GM19328 (cell line): ENCODE data around the gene AKAP8.
"Not testable (repeated sequence)": the region's sequence is repeated elsewhere in the genome, so short reads cannot be mapped to it uniquely, and the experiment has no call there.

ENCODE experiments used
- ATAC-seq: cut with Tn5 transposase; IDR thresholded peaks from one replicate; pipeline ENCODE4 v1.9.1; 2021; ENCODE audit warnings: mild to moderate bottlenecking, moderate library complexity; ENCODE audit not compliant: unreplicated experiment

Gene AKAP8

DNA sequence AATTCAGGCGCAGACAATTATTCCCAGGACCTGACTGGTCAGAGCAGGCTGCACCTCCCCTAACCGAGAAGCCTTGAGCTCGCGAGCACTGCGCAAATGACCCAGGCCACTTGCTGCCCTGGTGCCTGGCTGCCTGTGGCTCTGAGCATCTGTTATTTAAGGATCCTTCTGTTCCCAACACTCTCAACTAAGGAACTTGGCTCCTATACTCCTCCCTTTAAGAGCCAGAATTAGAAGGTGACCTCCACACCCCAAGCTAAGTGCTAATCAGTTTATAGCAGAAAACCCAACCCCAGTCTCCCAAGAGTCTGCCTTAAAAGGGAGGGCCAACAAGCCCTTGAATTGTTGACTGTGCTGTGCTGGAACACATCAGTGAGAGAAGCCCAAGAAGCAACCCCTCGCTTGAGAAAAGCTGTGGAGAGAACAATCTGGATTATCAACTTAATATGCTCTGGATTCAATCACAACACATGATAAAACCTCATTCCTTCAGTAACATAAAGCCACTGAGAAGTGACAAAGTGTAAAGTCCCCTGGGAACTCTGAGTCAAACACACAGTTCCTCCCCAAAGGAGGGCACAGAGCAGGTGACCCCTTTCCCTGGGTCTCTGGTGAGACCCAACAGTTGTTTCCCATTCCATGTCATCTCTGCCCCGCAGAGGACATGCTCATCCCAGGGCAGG lies 24.7 kb upstream of the AKAP8 start:
- no peak for ATAC-seq

DNA sequence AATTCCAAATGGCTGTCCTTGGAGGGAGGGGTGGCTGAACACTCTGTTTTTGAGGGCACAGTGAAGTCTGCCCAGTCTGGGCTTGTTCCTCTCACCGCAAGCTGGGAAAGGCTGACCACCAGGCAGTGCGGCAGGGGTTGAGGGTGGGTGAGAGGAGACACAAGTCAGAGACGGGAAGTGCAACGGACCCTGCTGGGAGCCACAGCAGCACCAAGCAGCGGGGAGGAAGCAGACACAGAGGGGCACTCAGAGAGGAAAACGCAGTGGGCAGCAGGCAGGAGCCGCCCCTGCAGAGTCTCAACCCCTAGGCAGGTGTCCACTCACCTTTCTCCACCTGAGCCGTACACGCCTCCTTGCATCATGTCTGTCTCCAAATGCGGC lies 23.6 kb upstream of the AKAP8 start:
- no peak for ATAC-seq

DNA sequence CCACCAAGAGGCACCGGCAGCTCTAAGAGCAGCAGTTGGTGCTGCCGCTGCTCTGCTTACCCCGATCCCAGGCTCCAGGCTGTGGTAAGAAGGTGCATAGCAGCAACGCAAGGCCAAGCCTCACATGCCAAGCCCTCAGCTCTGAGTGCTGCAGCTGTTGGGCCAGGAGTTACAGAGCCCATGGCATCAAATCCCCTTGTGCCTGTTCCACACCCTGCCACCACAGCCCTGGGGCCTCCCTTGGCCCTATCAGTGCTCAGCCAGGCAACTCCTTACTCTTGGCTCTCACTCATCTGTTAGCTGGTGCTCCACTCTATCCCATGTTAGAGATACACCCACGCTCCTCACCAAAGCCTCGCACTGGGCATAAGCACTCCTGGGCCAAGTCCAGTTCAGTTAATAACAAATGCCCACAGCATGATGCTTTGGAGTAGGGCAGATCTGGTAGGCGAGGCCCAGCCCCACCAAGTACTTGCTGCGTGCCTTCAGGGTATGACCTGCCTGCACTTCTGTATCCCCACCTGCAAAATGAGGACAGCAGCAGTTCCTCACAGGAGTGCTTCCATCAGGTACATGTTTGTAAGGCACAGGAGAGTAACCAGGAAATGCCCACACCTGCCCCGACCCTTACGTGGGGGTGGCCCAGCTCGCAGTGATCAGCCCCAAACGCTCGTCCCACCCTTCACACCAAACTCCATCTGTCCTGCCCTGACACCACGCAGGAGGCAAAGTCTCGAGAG lies 23.0 kb upstream of the AKAP8 start:
- ATAC-seq: no peak

DNA sequence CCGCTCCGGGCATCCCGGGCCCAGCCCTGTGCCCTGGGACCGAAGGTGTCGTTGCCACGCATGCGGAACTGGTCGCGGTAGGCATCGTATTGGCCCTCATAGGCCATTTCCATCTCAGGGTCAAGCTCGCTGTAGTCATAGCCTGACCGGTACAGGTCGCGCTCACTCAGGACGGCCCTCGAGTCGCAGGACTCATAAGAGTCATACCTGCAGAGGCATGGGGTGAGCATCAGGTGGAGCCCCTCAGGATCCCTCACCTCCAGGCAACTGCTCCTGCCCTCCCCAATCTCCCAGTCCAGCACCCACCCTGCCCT lies 21.8 kb upstream of the AKAP8 start:
- no peak for ATAC-seq

DNA sequence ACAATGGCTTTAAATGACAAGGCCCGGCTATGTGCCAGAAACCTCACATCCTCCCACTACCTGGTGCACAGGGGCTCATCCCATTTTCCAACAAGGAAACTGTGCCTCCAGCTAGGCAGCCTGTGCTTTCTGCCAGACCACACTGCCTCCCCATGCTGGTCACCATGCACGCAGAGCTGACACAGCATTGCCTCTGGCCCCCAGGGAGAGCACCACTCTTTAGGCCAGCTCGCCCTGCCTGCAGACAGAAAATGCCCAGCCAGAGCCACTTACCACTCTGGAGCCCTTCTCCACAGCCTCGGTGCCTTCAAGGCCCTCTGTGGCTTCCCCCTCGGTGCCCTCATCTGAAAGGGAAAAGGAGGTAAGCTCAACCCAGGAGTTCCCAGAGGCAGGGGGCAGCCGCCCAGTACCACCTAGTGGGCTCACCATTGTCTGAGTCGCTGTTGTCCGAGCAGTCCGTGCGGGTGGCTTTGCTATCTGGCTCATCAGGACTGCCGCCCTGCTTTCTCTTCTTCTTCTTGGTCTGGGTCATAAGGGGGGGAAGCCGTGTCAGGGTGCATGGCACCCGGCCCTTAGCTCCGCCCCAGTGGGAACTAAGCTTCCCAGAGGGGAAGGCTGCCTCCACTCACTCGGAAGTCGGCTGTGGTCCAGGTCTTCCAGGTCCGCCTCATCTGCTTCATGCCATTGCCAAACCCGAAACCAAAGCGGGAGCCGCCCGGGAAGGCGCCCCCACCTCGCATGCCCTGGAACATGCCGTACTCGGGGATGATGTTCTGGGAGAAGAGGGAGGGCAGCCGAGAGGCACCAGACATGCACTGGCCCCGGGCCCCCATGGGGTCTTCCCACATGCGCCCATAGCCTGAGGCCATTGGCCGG lies 21.2 kb upstream of the AKAP8 start:
- ATAC-seq: no peak

DNA sequence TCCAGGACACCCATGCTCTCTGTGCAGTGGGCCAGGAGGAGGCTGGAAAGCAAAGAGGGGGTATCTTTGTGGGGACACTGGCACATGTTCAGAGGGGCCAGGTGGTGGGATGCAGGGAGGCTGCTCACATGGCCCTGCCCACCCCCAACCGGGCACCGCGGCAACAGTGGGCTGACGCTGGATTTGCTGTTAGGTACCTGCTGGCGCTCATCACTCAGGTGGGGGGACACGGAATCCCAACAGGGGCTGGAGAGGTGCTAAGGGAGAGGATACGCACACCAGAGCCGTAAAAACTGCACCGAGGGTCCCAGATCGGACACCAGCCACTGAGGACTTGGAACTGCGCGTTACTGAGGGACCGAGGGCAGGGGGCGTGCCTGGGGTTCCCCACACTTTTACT lies 20.0 kb upstream of the AKAP8 start:
- no peak for ATAC-seq

DNA sequence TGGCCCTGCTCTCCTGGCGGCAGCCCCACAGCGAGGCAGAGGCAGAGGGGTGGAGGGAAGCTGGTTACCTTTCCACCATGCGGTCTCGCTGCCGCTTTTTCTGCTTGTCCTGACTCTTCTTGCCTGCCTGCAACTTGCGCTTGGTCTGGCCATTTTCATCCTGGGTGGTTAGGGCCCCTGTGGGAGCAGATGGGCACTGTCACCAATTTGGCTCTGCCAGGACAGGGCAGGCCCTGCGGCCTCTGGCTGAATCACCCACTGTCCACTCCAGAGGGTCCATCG lies 19.6 kb upstream of the AKAP8 start:
- no peak for ATAC-seq

DNA sequence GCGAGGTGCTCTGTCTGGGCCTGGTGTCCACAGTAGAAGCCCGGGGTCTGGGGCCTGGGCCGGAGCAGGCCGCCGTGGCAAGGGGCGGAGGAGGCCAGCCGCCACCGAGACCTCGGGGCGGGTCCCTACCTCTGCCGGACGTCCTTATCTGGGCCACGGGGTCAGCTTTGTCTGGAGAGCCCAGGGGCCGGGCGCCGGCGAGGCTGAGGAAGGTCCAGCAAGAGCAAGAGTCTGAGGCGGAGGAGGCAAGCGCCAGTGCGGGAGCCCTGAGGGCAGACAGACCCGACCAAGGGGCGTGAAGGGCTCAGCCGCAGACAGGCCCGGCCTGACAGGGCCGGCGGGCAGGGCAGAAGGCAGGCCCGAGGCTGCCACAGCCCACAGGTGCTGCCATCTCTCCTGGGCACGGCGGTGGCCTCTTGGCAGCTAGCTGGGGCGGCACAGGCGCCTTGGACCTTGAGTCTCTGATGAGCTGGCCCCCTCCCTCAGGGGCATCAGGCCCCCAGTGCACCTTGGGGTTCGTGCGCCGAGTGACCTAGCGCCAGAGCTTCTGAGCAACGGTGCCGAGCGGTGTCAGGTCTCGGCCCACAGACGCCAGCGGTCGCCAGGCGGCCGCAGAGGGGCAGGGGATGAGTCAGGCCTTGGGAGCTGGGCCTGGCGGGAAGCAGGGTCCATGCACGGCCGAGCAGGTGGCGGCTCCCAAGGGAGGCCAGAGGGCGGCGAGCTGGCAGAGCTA lies 19.1 kb upstream of the AKAP8 start:
- no peak for ATAC-seq

DNA sequence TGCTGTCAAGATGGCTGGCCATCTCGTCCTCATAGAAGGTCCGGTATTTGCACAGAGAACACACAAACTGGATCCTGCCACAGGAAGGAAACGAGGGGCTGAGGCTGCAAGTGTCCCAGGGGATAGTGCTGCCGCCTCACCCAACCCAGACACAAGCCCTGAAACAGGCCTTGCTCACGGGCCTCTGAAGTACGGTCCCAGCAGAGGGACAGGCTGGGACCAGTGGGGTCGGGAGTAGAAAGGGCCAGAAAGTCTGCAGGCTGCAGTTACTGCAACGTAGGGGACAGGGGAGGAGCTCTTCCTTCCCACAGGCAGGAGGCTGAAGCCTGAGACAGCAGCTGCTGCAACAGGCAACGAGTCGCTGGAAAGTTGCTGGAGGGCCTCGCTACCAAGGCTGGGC lies 18.2 kb upstream of the AKAP8 start:
- no peak for ATAC-seq

DNA sequence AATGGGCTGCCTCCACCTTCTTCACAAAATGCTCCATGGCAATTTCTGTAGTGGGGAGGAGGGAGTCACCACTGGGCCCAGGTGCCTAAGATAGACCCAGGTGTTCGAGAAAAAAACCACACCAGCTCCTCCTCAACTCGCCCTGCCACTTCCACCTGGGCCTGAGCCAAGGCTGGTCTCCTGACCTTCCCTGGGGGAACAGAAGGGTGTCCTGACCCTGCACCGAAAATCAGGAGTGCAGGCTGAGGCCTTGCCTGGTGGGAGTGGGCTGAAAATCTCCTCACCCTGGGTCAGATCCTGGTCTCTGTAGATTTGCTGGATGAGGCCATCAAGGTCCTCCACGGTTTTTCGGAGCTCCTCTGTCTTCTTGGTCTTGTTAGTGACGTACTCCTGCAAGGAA lies 17.6 kb upstream of the AKAP8 start:
- ATAC-seq: no peak

DNA sequence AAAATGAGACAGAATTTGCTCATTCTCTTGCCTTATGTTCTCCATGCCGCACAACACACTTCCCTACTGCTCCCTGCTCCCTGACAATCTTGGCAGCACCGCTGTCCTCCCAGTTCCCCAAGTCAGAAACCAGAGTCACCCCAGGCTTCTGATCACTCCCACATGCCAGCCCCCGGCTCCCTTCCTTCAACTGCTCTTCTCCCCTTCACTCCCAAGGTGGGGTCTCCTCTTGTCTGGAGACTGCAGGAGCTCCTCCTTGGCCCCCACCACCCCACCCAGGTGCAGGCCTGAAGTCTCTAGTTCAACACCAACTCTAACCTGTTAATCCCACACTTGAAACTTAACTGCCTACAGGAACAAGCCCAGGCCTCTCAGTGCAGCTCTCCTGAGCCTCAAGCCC lies 16.8 kb upstream of the AKAP8 start:
- ATAC-seq: no peak

DNA sequence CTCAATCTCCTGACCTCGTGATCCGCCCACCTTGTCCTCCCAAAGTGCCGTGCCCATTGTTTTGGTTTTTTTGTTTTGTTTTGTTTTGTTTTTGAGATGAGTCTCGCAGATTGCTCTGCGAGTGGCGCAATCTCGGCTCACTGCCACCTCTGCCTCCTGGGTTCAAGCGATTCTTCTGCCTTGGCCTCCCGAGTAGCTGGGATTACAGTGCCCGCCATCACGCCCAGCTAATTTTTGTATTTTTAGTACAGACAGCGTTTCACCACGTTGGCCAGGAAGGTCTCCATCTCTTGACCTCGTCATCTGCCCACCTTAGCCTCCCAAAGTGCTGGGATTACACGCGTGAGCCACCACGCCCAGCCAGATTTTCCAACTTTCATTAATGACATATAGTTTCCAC lies 15.7 kb upstream of the AKAP8 start:
- not testable (repeated sequence) for ATAC-seq

DNA sequence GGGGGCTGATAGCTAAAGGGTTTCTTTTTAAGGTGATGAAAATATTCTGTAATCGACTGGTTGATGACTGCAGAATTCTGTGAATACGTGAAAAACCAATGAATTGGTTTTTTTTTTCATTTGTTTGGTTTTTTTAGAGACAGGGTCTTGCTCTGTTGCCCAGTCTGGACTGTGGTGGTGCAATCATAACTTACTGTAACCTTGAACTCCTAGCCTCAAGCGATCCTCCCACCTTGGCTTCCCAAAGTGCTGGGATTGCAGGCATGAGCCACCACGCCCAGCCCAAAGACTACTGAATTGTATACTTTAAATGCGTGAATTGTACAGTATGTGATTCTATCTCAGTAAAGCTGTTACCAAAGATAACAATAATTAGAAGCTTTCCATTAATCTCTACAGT lies 14.8 kb upstream of the AKAP8 start:
- no peak for ATAC-seq

DNA sequence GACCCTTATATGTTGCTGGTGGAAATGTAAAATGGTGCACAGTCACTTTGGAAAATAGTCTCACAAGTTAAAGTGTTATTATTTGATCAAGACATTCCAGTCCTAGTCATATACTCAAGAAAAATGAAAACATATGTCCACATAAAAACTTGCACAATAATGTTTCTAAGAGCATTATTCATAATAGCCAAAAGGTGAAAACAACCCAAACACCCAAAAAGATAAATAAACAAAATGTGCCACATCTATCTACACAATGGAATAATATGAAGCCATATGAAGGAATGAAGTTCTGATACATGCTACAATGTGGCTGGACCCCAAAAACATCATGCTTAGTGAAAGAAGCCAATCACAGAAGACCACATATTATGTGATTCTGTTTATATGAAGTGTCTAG lies 14.4 kb upstream of the AKAP8 start:
- ATAC-seq: no peak

DNA sequence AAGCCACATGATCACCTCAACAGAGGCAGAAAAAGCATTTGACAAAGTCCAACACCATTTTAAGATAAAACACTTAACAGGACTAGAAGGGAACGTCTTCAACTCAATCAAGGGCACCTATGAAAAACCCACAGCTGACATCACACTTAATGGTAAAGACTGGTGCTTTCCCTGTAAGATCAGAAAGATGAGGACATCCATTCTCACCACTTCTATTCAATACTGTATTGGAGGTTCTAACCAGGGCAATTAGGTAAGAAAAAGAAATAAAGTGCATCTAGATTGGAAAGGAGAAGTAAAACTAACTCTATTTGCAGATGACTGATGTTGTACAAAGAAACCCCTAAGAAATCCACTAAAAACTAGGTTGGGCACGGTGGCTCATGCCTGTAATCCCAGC lies 11.2 kb upstream of the AKAP8 start:
- no peak for ATAC-seq

DNA sequence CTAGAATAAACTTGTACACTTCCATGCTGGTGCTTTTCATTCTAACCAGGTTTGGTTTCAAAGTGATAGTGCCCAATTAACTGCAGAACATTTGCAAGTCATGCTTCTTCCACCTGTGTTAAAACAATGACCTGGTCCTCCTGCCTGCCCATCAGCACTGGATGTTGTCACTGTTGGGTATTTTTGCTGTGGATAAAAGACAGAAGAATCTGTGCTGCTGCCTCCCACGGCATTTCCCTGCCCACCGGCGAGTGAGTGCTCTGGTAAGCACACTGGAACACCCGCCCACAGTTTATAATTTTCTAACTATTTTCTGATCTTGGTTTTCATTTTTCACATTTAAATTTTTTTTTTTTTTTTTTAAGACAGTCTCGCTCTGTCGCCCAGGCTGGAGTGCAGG lies 2.3 kb upstream of the AKAP8 start:
- ATAC-seq: no peak

DNA sequence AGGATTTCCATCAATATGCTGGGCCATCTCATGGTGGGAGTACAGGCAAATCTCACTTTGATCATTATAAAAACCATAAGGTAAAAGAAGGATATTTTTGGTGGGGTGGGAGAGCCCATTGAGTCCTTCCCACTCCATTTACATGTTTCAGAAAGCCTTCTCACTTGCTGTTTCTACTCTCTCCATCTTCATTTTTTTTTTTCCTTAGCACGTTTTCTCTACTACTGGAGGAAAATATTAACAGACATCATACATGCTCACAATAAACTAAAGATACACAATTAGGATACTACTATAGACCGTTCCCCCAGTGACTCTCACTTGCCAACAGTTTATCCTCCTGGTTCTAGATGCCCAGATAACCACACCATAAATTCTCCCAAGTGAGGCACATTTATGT lies 1.8 kb upstream of the AKAP8 start:
- ATAC-seq: no peak

DNA sequence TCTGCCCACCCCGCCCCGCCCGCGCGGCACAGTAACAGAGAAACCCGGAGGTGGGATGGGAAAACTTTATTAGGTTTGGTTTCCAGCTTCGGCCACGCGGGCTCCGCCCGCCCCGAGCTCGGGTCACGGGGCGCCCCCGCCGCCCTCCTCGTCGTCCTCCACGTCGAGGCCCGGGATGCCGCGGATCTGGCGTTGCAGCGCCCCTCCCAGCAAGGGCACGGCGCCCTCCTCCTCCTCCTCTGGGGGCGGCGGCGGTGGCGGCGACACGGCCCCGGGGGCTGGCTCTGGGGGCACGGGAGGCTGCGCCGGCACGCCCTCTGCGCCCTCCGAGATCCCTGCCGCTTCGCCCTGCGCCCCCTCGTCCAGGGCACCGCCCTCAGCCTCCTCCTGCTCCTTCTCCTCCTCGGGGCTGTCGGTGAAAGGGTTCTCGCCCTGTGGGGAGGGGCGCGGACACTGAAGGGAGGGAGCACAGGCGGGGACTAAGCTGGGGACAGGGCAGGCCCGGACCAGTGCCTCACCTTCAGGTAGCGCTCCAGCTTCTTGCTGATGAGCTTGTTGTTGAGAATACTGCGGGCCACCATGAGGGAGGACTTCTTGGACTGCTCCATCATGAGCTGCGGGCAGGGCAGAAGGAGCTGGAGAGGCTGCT lies 536 bp upstream of the AKAP8 start:
- ATAC-seq: peak; percentile 32

DNA sequence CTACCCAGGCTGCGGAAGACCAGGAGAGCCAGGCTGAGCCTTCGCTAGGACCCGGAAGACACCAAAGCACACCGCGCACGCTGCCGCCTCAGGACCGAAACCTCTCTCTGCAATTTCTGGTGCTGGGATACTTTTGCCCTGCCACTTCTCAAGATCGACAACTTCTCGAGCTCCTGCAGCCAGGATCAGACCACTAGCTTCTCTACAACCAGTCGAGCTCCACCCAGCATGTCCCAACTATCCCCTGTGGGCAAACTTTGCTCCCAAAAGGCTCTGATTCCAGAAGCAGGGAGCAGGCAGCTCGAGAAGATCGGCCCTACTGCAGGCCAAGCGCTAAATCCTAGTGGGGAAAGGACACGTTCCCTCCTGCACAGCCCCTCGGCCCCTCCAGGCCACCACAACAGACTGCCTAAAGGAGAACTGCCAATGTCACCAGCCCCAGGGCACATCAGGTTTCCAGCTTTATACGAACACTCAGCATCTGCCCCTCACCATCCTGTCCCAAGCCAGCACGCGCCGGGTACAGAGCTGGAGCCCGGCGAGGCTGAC lies 979 bp downstream of the AKAP8 start:
- no peak for ATAC-seq

DNA sequence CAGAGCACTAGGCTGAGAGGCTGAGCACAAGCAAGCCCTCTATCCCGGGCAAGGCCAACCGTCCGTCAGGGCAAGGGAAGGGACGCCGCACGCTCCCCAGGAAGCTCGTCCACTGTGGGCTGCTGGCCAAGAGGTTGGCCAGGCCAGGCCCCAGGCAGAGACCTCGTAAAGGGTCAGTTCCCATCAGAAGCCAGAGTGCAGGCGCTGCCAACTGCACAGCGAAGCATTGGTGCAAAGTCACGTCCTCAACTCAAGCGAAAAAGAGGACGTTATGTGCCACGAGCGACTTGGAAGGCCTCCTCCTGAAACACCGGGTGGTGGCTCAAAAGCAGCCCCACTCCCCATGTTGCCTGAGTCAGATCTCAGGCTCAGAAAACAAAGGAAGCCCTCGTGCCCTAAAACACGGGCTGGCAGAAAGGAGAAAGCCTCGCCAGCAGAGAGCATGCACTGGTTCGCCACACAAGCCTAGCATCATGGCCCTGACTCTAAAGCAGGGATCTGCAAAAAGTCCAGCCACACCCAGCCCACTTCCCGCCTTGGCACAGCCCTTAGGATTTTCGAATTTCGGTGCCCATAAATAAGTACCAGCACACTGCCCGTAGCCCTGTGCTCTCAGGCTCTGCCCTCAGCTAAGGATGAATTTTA lies 4.7 kb downstream of the AKAP8 start:
- ATAC-seq: no peak
